Dendritic cell treated with granulocyte-macrophage colony-stimulating factor and Interleukin-4, amounts not matched to agents 40 ng/mL and 50 ng/mL, for 4 days (primary cell): ENCODE results near the gene EGR4.

Experiments
- H3K27ac Mint-ChIP-seq: one replicate; pipeline ENCODE4 v1.8.0; 2022; ENCODE audit warnings: mild to moderate bottlenecking, mixed read lengths
- H3K27me3 Mint-ChIP-seq: one replicate; pipeline ENCODE4 v1.8.0; 2022; ENCODE audit warnings: mild to moderate bottlenecking, mixed read lengths
- H3K36me3 Mint-ChIP-seq: one replicate; pipeline ENCODE4 v1.8.0; 2022; ENCODE audit warnings: low read depth, mixed read lengths
- H3K4me1 Mint-ChIP-seq: one replicate; pipeline ENCODE4 v1.8.0; 2022; ENCODE audit warnings: low read depth, mixed read lengths
- H3K4me3 Mint-ChIP-seq: one replicate; pipeline ENCODE4 v1.8.0; 2022; ENCODE audit warnings: mild to moderate bottlenecking, moderate library complexity, mixed read lengths
- H3K9me3 Mint-ChIP-seq: one replicate; pipeline ENCODE4 v1.8.0; 2022; ENCODE audit warnings: mixed read lengths
- intact Hi-C: fragments of 100-400 bp; cut with micrococcal nuclease; formaldehyde crosslinking; loops from one replicate; pipeline ENCODE4 v1.15.0; 2022

Gene EGR4

GRCh38 chr2:73283545-73284295, 9.6 kb downstream of the EGR4 start:
- Mint-ChIP-seq H3K4me1 (peaks cover 53% of the 10 kb centered on the region), H3K4me3 (peak overlapping the region; percentile 72)

GRCh38 chr2:73282924-73283544, 10.3 kb downstream of the EGR4 start:
- Mint-ChIP-seq H3K9me3 (no peaks in the 10 kb centered on the region), H3K4me3 (peak overlapping the region; percentile 72), H3K36me3 (peaks cover 8% of the 10 kb centered on the region), H3K27ac (no peak overlapping the region), H3K27me3 (peaks cover 2% of the 10 kb centered on the region), H3K4me1 (peaks cover 58% of the 10 kb centered on the region)
- intact Hi-C loops, result loop anchor here (10.0 kb wide), 1 partner anchor 398 kb away; the partner anchor contains the start of gene SPR

More at GRCh38 chr2:73283545-73284295, 9.6 kb downstream of the EGR4 start:
- H3K36me3 Mint-ChIP-seq, result peaks cover 8% of the 10 kb centered on the region
- H3K9me3 Mint-ChIP-seq, result no peaks in the 10 kb centered on the region
- peak overlapping the region; percentile 79 for H3K27ac Mint-ChIP-seq
- intact Hi-C loops, result loop anchor here (1.0 to 10.0 kb wide), 3 partner anchors 10 to 399 kb away; partner anchors contain the start of genes EGR4, SMYD5 and SPR
- peaks cover 8% of the 10 kb centered on the region for H3K27me3 Mint-ChIP-seq

- H3K27ac Mint-ChIP-seq, result no peak overlapping the region
- no peak overlapping the region for H3K4me3 Mint-ChIP-seq
- H3K9me3 Mint-ChIP-seq, result no peaks in the 10 kb centered on the region
- intact Hi-C loops, result loop anchor here (10.0 kb wide), 1 partner anchor 396 kb away; the partner anchor contains the start of gene SPR
- no peaks in the 10 kb centered on the region for H3K27me3 Mint-ChIP-seq
- H3K4me1 Mint-ChIP-seq, result peaks cover 49% of the 10 kb centered on the region
- H3K36me3 Mint-ChIP-seq, result peaks cover 12% of the 10 kb centered on the region
Measured at GRCh38 chr2:73281244-73281643, 12.1 kb downstream of the EGR4 start.

GRCh38 chr2:73279852-73280251, 13.5 kb downstream of the EGR4 start:
- intact Hi-C loops, result loop anchor here (10.0 kb wide), 1 partner anchor 395 kb away; the partner anchor contains the start of gene SPR
- Mint-ChIP-seq H3K4me3 (no peak overlapping the region), H3K36me3 (peaks cover 14% of the 10 kb centered on the region), H3K4me1 (peaks cover 35% of the 10 kb centered on the region), H3K9me3 (no peaks in the 10 kb centered on the region), H3K27ac (no peak overlapping the region), H3K27me3 (no peaks in the 10 kb centered on the region)

- Mint-ChIP-seq H3K4me1 (peaks cover 7% of the 10 kb centered on the region), H3K27ac (no peak overlapping the region), H3K36me3 (peaks cover 27% of the 10 kb centered on the region), H3K27me3 (peaks cover 21% of the 10 kb centered on the region), H3K9me3 (no peaks in the 10 kb centered on the region), H3K4me3 (no peak overlapping the region)
- intact Hi-C loops, result no loop called here
Measured at GRCh38 chr2:73272270-73272669, 21.1 kb downstream of the EGR4 start.

- no peak overlapping the region for H3K27ac Mint-ChIP-seq
- peaks cover 21% of the 10 kb centered on the region for H3K27me3 Mint-ChIP-seq
- H3K9me3 Mint-ChIP-seq, result no peaks in the 10 kb centered on the region
- intact Hi-C loops, result no loop called here
- no peak overlapping the region for H3K4me3 Mint-ChIP-seq
- peaks cover 7% of the 10 kb centered on the region for H3K4me1 Mint-ChIP-seq
- H3K36me3 Mint-ChIP-seq, result peaks cover 42% of the 10 kb centered on the region
Measured at GRCh38 chr2:73269686-73270465, 23.5 kb downstream of the EGR4 start.

- Mint-ChIP-seq H3K36me3 (peaks cover 50% of the 10 kb centered on the region), H3K9me3 (no peaks in the 10 kb centered on the region), H3K27ac (no peak overlapping the region), H3K4me1 (peaks cover 7% of the 10 kb centered on the region), H3K4me3 (no peak overlapping the region), H3K27me3 (peaks cover 21% of the 10 kb centered on the region)
- intact Hi-C loops, result no loop called here
Measured at GRCh38 chr2:73268830-73269685, 24.3 kb downstream of the EGR4 start.

- no peaks in the 10 kb centered on the region for H3K9me3 Mint-ChIP-seq
- no peak overlapping the region for H3K27ac Mint-ChIP-seq
- H3K4me1 Mint-ChIP-seq, result peaks cover 7% of the 10 kb centered on the region
- peaks cover 56% of the 10 kb centered on the region for H3K36me3 Mint-ChIP-seq
- intact Hi-C loops, result no loop called here
- no peak overlapping the region for H3K4me3 Mint-ChIP-seq
- peaks cover 21% of the 10 kb centered on the region for H3K27me3 Mint-ChIP-seq
Measured at GRCh38 chr2:73268366-73268829, 24.9 kb downstream of the EGR4 start.

GRCh38 chr2:73267008-73267407, 26.3 kb downstream of the EGR4 start:
- Mint-ChIP-seq H3K4me3 (no peak overlapping the region), H3K9me3 (no peaks in the 10 kb centered on the region)

GRCh38 chr2:73266061-73266901, 27.1 kb downstream of the EGR4 start:
- intact Hi-C loops, result no loop called here
- peaks cover 70% of the 10 kb centered on the region for H3K36me3 Mint-ChIP-seq
- peaks cover 21% of the 10 kb centered on the region for H3K27me3 Mint-ChIP-seq
- no peaks in the 10 kb centered on the region for H3K9me3 Mint-ChIP-seq
- no peak overlapping the region for H3K27ac Mint-ChIP-seq
- H3K4me1 Mint-ChIP-seq, result peaks cover 7% of the 10 kb centered on the region
- H3K4me3 Mint-ChIP-seq, result no peak overlapping the region

More at GRCh38 chr2:73267008-73267407, 26.3 kb downstream of the EGR4 start:
- Mint-ChIP-seq H3K27ac (no peak overlapping the region), H3K27me3 (peaks cover 21% of the 10 kb centered on the region), H3K4me1 (peaks cover 7% of the 10 kb centered on the region), H3K36me3 (peaks cover 63% of the 10 kb centered on the region)
- intact Hi-C loops, result no loop called here

- intact Hi-C loops, result no loop called here
- Mint-ChIP-seq H3K27me3 (peaks cover 13% of the 10 kb centered on the region), H3K9me3 (no peaks in the 10 kb centered on the region), H3K27ac (no peak overlapping the region), H3K4me1 (peaks cover under 1% of the 10 kb centered on the region), H3K36me3 (peaks cover 72% of the 10 kb centered on the region), H3K4me3 (no peak overlapping the region)
Measured at GRCh38 chr2:73265298-73266060, 27.9 kb downstream of the EGR4 start.

GRCh38 chr2:73264783-73265182, 28.6 kb downstream of the EGR4 start:
- H3K27me3 Mint-ChIP-seq, result peaks cover 9% of the 10 kb centered on the region

More at GRCh38 chr2:73264783-73265182, 28.6 kb downstream of the EGR4 start:
- H3K4me1 Mint-ChIP-seq, result no peaks in the 10 kb centered on the region
- no peak overlapping the region for H3K27ac Mint-ChIP-seq
- H3K9me3 Mint-ChIP-seq, result no peaks in the 10 kb centered on the region
- peaks cover 78% of the 10 kb centered on the region for H3K36me3 Mint-ChIP-seq
- H3K4me3 Mint-ChIP-seq, result no peak overlapping the region
- intact Hi-C loops, result no loop called here
